Stimulated activated CD4-positive, alpha-beta T cell treated with anti-CD3 and anti-CD28 coated beads, Interleukin-2, amount 100 ng/mL, for 4 hours (primary cell): ENCODE measurements around the gene SLF2.

Source experiments
- DNase-seq: peaks from one replicate; pipeline ENCODE4 v3.0.0-alpha.2; 2020; ENCODE audit warnings: low read depth

Gene SLF2

GRCh38 chr10:100899171-100899570, 13.6 kb upstream of the SLF2 start:
- no peak for DNase-seq

- no peak for DNase-seq
Measured at GRCh38 chr10:100901051-100901450, 11.7 kb upstream of the SLF2 start.

- DNase-seq = no peak
Measured at GRCh38 chr10:100902622-100903021, 10.1 kb upstream of the SLF2 start.

- no peak for DNase-seq
Measured at GRCh38 chr10:100904917-100905316, 7.8 kb upstream of the SLF2 start.

GRCh38 chr10:100907175-100907574, 5.6 kb upstream of the SLF2 start:
- DNase-seq = no peak

- DNase-seq = no peak
Measured at GRCh38 chr10:100907773-100908363, 4.9 kb upstream of the SLF2 start.

- no peak for DNase-seq
Measured at GRCh38 chr10:100908378-100908777, 4.4 kb upstream of the SLF2 start.

GRCh38 chr10:100909501-100910263, 3.1 kb upstream of the SLF2 start:
- DNase-seq = no peak

GRCh38 chr10:100911472-100911871, 1.3 kb upstream of the SLF2 start:
- DNase-seq = no peak

GRCh38 chr10:100912013-100912604, 654 bp upstream of the SLF2 start:
- DNase-seq = no peak

GRCh38 chr10:100913470-100913865, 705 bp downstream of the SLF2 start:
- no peak for DNase-seq

GRCh38 chr10:100917071-100917470, 4.3 kb downstream of the SLF2 start:
- no peak for DNase-seq

GRCh38 chr10:100923580-100923979, 10.8 kb downstream of the SLF2 start:
- no peak for DNase-seq

- DNase-seq = no peak
Measured at GRCh38 chr10:100927266-100927665, 14.5 kb downstream of the SLF2 start.

- DNase-seq = no peak
Measured at GRCh38 chr10:100928039-100928438, 15.3 kb downstream of the SLF2 start.

GRCh38 chr10:100930368-100930767, 17.6 kb downstream of the SLF2 start:
- DNase-seq = no peak

GRCh38 chr10:100934084-100934659, 21.4 kb downstream of the SLF2 start:
- no peak for DNase-seq

- DNase-seq = no peak
Measured at GRCh38 chr10:100939763-100940344, 27.1 kb downstream of the SLF2 start.

- DNase-seq = no peak
Measured at GRCh38 chr10:100942229-100942628, 29.5 kb downstream of the SLF2 start.

- no peak for DNase-seq
Measured at GRCh38 chr10:100943508-100943907, 30.7 kb downstream of the SLF2 start.

- no peak for DNase-seq
Measured at GRCh38 chr10:100945754-100946153, 33.0 kb downstream of the SLF2 start.

- no peak for DNase-seq
Measured at GRCh38 chr10:100948916-100949315, 36.2 kb downstream of the SLF2 start.

- DNase-seq = no peak
Measured at GRCh38 chr10:100960251-100960650, 47.5 kb downstream of the SLF2 start.
